B cell (primary cell): ENCODE results near the gene APOBEC3C.

Source experiments
- EZH2 ChIP-seq: IDR thresholded peaks from 2 replicates; pipeline ENCODE4 v1.6.1; 2012; ENCODE audit warnings: borderline replicate concordance, low read depth, mild to moderate bottlenecking, moderate library complexity, low read length; ENCODE audit not compliant: insufficient read depth, poor library complexity, severe bottlenecking
- TF ChIP-seq, protein P1 (sequence below): fragments of 200-600 bp; IDR thresholded peaks from one replicate; pipeline ENCODE4 v1.8.0; 2022; ENCODE audit warnings: antibody characterized with exemption, mild to moderate bottlenecking

DNA sequence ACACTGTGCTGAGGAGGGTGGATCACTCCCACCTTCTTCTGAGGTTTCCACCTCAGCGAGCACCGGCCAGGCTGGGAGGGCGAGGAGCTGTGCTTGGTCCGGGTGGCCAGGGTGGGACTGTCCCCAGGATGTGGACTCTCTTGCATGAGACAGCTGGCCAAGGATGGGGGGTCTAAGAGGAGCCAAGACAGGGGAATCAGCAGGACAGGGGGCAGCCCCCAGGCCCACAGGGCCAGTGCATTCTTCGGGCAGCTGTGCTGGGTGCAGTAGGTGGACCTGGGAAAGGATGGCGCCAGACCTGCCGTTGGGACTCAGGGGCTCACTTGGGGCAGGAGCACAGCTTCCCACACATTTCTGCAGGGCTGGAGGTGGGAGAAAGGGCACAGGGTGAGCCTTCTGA, 47.1 kb upstream of the APOBEC3C start:
- TF ChIP-seq EZH2, result no peak
- TF ChIP-seq, protein P1, sequence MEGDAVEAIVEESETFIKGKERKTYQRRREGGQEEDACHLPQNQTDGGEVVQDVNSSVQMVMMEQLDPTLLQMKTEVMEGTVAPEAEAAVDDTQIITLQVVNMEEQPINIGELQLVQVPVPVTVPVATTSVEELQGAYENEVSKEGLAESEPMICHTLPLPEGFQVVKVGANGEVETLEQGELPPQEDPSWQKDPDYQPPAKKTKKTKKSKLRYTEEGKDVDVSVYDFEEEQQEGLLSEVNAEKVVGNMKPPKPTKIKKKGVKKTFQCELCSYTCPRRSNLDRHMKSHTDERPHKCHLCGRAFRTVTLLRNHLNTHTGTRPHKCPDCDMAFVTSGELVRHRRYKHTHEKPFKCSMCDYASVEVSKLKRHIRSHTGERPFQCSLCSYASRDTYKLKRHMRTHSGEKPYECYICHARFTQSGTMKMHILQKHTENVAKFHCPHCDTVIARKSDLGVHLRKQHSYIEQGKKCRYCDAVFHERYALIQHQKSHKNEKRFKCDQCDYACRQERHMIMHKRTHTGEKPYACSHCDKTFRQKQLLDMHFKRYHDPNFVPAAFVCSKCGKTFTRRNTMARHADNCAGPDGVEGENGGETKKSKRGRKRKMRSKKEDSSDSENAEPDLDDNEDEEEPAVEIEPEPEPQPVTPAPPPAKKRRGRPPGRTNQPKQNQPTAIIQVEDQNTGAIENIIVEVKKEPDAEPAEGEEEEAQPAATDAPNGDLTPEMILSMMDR, result no peak
